DMS114 treated with DMSO at 0.1 percent for 48 hours (cell line): ENCODE measurements around the gene ZBP1.

Experiments used
- DNase-seq: peaks from one replicate; lab custom pipeline; 2025; ENCODE audit not compliant: unreplicated experiment; lab: John Stamatoyannopoulos, UW

ZBP1 gene

DNA sequence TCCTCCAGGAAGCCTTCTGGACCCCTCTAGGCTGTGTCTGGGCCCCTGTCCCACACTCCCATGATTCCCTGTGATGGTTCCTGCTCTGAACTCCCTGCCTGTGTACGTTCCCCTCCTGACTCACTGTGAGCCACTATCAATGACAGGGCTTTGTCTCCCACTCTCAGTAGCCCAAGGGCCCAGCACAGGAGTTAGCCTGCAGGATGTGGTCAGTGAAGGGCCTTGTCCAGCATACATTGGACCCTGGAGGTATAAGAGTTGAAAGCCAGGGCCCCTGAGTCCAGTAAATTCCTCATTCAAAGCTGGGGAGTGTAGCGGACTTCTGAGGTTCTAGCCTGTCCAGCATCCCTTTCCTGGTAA is 19.0 kb downstream of the ZBP1 start:
- DNase-seq = no peak

DNA sequence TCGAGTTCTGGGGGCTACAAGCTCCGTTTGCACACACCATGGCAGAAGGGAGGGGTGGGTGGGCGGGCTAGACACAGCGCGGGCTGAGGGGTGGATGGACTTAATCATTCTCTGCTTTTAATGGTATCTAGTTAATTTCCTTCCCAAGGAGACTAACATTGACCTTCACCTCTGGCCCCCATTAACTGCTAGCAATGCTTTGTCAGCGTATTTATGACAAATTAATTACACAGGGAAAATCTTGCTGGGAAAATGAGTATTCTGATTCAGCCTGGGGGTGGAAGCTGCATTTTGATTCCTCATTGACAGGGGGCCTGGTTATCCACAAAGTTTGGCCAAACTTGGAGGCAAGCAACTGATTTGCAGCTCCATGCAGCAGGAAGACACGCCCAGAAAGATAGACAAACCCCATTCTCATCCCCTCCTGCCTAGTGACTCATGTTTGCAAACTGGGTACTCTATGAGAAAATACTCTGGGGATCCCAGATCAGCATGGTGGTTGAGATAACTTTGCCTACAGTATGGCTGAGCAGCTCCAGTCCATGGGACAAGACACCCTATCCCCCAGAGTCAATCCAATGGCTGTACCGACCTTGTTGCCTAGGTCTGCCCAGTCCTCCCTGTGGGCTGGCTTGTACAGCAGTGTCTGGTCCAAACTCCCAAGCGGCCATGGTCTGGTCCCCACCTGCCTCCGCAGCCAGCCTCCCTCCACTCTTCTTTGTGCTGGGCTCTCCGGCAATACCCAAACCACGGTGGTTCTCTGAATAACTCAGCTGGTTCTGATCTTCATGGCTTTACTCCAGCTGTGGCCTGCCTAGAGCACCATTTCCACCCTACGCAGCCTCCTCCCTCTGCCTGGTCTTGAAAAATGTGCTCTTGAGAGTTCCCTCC is 19.7 kb downstream of the ZBP1 start:
- no peak for DNase-seq

DNA sequence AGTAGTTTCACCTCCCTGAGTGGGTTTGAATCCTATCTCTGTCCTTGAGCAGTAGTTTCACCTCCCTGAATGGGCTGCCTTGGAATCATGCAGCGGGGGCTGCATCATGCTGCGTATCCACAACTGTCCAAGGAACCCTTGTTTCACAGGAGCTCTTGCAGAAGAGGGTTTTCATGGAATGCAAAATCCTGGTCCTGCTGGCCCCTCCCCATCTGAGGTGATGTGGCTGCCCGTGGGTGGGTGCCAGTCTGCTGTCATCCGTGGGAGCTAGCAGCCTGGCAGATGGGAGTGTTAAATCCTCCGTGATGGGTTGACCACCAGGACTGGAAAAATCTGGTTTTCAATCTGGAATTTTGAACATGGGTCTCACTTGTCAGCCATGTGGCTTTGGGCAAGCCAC is 21.7 kb downstream of the ZBP1 start:
- DNase-seq = no peak

DNA sequence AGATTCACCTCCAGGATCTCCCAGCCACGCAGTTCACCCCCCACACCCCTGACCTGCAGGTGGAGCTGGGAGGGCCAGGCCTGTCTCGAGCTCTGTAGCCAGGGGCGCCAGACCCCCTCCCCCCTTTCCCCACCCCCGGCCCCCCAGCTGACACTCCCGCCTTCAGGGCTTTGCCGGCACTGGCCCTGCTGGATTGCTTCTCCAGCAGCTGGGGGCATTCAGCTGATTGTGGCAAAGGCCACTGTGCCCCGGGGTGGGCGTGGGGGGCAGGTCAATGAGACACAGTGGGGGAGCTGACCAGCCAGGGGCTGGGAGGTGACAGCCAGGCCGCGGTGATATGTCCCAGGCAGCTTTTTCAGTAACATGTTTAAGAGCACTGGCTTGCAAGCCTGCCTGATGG is 22.2 kb downstream of the ZBP1 start:
- no peak for DNase-seq

DNA sequence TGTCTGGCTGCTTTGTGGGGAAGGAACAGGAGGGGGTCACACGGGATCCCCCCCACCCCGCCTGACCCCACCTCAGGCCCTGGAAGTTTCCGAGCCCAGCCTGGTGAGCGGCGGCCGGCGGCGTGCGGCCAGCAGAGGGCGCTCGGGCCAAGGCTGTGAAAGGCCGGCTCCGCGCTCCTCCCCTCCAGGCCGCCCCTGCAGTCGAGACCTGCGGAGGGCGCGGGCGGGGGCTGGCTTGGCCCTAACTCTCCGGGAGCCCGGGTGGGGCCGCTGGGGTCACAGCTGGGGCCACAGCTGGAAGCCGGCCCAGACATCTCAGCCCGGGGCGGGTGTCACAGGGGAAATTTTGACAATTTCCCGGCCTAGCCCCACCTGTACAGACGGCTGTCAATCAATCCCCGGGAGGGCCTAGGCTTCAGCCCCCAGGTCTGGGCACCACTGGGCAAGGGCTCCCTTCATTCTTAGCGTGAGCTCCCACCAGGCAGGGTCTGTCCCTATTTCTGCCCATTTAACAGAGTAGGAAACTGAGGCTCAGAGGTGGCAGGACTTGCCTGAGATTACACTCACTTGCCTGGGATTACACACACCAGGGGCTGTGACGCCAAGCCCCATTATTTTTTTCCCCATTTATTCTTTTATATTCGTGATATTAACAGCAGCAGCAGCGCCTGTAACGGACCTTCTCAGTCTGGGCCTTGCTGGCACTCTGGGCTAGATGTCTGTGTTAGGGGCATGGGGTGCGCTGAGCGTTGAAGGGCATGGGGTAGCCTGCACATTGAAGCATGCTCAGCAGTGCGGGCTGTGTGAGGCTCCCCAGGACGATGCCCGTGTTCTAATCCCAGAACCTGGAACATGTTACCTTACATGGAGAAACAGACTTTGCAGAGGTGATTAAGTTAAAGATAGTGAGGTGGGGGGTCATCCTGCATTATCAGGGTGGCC is 23.0 kb downstream of the ZBP1 start:
- peak; percentile 22 for DNase-seq

DNA sequence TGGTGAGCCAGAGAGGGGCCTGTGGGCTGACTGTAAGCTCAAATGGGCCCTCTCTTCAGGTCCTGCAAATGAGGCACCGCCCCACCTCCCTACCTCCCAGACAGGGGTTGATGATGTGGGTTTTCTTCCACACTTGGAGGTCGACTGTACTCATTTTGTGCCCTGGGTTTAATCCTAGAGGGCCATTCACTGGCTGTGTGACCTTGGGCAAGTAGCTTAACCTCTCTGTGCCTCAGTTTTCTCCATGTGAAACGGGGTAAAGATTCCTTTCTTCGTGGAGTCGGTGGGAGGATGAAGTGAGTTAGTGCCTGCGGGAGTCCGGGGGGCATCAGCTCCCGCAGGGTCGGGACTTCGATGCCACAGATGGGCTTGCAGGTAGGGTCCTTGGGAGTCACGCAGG is 23.9 kb downstream of the ZBP1 start:
- DNase-seq = no peak

DNA sequence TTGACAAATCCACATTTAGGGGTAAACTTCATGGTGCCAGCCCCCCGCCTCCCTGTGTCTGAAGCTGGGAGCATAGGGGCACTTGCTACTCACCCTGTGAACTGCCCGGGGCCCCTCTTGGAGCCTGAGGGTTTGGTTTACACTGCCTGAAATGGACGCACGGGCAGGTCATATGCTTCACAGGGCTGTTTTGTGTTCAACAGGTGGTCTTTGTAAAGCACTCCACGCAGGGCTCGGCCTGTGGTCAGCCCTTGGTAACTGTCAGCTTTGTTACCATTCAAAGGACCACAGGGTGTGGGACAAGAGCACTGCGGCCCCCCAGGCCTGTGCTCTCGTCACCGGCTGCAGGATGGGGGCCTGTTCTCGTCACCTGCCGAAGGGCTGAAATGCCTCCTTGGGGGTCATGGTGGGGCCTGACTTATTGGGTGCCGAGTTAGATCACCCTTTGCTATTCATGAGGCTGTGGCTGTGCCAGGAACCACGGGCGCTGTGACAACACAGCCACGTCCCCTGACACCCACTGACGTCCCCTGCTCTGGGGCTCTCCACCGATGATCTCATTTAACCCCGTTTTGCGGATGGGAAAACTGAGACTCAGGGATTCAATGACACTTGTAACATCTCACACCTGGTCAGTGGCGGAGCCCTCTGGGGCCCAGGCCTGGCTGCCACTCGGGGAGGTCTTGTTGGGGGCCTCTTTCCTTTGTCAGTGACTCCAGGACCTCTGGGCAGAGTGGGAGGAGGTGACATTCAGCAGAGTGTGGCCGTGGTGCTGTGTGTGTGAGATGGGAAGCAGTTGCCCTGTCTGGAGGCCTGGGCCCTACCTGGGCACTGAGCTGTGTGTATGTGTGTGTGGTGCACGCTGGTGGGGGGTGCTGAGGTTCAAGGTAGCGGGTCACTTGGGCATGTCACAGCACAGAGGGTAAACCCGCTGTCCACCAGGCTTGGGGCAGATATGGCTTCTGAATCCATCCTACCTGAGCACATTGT is 24.9 kb downstream of the ZBP1 start:
- no peak for DNase-seq

DNA sequence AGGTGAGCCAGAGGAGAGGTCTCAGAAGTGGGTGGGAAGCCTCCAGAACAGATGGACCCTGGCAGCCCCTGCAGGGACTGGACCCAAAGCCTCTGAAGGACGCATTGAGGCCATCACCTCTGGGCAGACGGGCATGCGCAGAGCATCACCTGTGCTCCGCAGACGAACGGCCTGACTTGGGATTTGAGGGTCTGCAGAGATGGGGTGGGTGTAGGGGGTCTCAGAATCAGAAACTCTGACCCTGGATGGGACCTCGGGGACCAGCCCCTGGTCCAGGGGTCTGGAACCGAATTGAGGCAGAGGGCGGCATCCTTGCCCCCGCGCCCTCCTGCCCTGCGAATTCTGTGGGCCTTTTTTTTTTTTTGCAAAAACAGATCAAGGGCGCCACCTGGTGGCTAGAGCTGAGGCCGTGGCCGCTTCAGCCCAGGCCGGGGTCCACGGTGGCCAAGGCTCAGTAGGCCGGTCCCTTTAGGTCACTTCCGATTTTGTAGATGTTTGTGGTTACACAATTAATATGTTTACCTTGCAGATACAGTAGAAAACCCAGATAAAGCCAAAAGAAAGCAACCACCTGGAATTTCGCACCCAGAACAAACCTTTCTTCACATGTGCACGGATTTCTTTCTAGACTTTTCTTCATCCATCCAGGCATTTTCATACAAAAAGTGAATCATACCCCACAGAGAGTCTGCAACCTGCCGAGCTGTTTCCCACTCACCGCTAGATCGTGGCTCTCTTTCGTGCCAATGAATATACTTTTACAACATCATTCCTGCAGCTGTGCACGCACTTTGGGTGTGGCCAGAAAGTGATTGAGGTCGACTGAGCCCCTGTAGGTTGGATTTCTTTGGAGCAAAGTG is 25.9 kb downstream of the ZBP1 start:
- peak; percentile 7 for DNase-seq

DNA sequence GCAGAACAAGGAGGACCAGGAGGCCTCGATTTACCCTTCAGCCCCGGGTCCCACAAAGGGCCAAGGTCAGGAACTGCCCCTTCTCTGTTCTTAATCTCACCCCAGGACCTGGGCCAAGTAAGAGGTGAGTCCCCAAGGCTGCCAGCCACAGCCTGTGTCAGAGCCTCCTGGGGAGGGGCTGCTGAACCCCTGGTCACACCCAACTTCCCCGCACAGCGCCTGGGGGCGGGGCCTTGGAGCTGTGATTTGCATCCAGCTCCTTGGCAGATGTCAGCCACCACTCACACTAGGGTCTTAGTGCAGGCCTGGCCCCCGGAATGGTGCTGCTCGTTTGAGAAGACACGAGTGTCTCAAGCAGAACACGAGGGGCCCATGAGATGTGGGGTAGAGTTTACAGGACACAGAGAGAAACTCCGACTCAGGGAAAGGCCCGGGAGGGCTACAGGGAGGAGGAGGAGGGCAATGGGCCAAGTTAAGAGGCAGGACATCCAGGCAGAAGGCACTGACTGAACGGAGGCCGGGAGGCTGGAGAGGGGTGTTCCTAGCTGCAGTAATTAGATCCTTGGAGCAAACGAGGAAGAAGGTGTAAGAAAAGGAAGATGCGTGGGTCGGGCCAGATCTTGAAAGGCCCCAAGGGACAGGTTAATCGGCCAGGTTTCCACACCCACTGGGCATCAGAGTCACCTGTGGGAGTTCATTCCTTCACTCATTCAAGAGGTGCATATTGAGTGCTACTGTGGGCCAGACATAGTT is 26.9 kb downstream of the ZBP1 start:
- DNase-seq = no peak

DNA sequence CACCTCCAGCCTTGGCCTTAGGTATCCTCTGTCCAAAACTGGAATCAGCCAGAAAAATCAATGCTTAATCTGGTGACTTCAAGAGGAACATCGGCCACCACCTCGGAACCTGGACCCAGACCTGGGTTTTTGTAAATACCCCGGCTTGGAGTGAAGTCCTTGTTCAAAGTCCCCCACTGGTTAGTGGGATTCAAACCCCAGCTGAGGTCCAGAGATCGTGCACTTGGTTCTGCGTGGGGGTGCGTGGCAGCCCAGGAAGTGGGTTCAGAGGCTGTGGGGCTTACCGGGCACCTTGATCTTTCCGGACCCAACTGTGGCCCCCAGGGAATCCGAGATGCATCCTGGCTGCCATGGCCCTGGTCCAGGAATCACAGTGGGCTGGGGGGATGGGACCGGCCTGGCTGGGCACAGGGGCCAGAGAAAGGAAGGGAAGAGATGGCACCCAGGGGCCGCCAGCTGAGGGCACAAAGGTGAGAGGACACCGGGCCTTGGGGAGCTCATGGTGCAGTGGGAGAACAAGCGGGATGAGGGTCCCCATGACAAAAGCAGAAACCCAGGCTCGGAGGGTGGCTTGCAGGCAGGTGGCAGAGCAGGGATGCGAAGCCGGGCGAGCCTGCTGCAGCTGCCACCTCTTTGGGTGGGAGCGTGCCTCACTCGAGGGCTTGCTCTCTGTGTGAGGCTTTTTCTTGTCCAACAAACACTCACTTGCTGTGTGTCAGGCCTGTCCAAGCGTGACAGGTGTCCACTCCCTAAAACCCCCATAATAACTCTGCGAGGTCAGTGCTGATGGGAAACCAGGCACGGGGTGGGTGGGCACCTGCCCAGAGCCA is 27.7 kb downstream of the ZBP1 start:
- DNase-seq = no peak

DNA sequence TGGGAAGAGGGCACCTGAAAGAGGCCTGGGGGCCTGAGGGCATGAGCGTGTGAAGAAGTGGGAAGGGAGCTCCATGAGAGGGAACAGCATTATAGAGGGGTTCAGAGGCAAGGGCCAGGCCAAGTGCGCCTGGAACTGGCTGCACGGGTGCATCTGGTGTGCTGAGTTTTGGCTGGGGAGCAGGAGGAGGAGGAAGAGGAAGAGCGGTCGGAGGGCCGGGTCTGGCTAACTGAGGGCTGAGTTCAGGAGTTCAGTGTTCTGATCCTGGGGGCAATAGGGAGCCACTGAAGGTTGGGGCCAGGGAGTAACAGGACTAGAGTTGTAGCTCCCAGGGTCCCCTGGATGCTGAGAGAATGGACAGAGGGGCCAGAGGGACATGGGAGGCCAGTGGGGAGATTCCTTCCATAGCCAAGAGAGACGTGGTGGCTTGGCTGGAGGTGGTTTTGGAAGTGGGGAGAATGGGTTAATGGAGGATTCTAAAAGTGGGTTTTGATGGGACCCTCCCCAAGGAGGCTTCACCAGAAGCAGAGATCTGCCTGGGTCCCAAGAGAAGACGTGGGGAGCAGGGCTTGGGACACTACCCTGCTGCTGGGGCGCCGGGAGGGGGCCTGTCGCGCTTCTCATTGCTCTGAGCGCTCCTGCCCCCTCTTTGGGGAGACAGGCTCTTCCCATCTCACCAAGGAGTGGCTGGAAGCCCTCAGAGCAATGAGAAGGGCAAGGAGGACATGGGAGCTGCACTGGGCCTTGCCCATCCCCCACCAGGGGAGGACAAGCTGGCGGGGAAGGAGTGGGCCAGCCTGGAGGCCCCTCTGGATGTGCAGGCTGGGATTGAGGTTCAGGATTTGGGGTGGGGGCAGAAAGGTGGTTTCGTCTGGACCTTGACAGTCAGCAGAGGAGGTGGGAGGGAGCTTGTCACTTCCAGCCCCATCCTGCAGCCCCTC is 28.7 kb downstream of the ZBP1 start:
- no peak for DNase-seq

DNA sequence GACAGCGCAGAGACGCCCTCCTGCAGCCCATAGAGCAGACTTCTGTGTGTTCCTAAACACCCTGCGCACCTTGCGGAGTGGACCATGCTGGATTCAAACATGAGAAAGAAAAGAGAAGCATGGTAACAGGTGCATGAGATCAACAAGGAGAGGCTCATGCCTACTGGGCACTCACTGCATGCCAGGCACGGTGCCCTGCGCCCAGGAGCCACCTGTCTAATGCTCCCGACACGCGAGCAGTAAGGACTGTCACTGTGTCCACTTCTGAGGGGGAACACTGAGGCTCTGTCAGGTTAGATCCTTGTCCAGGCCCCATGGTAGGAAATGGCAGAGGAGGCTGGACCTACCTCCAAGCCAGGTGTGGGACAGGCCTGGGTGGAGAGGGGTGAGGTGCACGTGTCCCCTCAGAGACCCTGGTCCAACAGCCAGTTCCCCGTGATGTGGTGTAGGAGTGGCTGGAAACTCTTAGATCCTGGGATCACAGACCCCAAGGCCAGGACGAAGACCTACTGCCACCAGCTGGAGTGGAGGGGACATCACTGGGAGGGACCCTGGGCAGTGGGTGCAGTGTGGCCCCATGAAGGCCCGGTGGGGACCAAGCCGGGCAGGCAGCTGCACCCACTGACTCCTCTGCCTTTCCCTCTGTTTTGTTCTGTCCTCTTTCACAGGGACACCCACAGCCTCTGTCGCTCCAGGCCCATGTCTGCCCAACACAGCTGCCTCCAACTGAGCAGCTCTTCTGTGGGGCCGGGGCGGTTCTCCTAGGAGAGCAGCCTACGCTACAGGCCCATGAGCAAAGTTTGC is 29.5 kb downstream of the ZBP1 start:
- no peak for DNase-seq

DNA sequence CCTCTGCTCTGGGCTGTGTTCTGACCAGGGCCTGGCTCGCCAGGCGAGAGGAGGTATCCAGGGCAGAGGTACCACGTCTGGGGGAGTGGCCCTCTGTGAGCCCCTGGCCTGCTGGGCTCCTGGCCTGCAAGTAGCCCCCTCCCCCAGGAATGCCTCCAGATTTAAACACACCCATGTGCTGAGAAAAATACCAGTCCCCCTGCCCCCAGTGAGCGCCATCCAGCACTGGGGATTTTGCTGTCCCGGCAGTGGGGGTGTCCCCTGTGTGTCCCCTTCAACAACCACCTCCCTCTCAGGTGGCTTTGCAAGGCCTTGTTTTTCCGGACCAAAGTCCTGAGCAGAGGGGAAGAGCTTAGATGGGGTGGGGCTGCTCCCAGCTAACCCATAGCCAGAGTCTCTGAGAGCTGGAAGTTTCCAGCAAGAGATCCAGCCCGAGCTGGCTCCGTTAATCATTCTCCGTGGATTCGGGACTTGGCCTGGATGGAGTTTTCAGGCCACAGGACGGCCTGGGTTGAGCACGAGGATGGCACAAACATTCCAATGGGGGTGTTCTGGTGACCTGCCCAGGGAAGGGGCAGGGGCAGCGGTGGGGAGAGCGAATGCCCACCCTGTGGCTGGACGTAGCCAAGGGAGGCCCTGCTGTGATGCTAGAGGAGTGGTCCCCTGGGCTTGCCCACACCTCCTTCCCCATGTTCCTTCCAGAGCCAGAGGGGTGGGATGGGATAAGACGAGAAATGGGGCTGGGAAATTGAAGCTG is 30.3 kb downstream of the ZBP1 start:
- DNase-seq = no peak

DNA sequence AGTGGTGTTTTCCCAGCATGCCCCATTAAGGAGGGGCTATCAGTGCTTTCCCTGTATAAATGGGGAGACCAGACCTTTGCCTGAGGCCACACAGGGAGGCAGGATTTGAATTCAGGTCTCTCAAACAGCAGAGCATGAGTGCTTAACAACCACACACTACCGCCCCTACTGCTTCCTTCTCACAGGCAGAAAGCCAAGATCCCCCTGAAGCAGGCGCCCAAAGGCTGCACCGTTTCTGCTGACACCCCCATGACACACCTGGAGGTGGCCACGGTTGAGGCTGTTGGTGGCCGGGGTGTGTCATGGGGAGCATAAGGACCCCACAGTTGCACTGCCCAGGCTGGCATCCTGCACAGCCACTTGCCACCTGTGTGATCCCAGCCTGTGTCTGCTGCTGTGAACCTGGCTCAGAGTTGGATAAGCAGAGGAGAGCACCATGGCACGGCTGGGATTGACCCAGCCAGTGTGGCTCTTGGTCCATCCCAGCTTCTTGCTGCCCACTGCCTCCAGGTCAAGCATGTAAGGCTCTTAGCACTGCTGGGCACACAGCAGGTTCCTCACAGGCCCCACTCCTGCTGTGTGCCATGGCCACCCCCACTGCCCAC is 31.0 kb downstream of the ZBP1 start:
- DNase-seq = no peak

DNA sequence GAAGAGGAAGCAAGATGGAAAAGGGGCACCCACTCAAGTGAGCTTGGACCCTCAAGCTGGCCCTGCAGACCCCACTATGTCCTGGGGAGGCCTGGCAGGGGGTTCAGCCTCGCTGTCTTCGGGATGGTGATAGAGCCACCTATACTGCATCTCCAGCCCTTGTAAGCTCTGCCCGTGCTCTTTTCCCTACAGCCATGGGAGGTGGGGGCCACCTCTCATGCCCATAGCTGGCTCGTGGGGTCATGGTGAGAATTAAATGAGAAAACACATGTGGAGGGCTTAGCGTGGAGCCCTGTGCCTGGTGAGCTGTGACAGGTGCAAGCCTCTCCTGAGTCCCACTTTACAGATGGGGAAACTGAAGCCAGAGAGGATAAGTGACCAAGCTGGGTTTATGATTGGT is 31.6 kb downstream of the ZBP1 start:
- DNase-seq = no peak
